HG03097 (cell line): ENCODE measurements around the gene TAAR6.
"Not testable (repeated sequence)": the region's sequence is repeated elsewhere in the genome, so short reads cannot be mapped to it uniquely, and the experiment has no call there.

Experiments
- ATAC-seq: cut with Tn5 transposase; IDR thresholded peaks from one replicate; pipeline ENCODE4 v1.9.1; 2021; ENCODE audit not compliant: unreplicated experiment, low FRiP score

The TAAR6 gene

DNA sequence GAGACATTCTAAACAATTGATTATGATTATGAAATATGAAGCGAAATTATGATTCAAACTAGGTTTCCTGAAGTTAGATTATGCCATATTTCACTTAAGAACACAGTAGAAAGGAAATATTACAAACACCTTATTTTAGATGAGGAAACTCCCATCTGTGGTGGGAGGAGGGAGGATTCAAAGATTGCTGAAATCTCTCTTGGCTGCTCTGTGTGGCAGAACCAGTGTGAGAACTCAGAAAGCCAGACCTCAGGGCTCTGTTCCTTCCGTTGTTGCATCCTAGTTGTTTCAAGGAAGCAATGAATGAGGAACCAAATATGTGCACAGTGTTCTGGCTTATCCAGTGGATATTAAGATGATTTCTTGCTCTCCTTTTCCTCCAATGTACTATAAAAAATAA lies 17.3 kb downstream of the TAAR6 start:
- no peak for ATAC-seq

DNA sequence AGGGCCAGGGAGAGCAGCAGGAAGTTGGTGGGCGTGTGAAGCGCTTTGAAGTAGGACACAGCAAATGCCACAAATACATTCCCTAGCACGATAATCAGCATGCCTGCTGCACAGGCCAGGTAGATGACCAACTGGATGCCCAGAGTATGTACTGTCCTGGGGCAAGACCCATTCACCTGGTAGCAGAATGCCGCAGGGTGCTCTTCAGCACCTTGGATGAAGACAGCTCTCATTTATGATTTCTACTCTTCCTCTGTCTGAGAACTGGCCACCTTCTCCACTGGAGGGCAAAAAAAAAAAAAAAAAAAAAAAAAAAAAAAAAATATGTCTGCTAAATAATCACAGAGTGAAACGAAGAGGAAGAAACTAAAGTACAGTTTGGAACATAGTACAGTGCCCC lies 19.3 kb downstream of the TAAR6 start, which contains the start of gene TAAR5:
TSS of gene TAAR5 (minus strand) at position 288 of the 400 bp plus-strand sequence. CDS start at position 233, 55 bp downstream.
- ATAC-seq = no peak

DNA sequence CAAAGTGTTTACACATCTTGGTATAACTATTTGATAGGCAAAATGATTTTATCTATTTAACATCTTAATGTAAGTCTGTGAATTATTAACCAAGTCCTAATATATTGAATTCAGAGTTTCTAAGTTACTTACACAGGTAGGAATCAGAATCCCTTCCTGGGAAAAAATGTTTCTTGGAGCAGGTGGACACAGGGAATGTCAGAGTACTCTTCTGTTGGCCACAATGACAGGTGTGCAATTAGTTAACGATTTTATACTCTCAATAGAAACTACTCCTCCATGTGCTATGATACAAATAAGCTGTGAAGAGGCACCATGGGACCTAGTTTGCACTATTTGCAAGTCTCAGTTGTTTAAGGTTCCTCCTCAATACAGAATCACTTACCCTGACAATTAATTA lies 20.2 kb downstream of the TAAR6 start:
- ATAC-seq = no peak

DNA sequence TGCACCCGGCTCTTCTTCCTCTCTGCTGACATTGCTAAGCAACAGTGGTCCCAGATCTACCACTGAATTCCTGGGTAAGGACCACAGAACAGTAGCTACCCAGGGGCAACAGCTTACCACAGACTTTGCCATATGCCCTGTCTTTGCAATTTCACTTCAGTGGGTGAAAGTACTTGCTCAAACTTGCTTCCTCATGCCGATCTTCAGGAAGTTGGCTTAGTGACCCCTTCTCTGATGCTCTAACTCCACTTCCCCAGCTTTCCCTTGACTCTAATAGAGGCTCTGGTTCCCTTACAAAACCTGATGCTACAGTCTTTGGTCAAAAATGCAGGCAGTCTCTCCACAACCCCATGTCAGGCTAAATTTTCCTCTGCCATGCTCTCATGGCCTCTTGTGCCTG lies 22.7 kb downstream of the TAAR6 start:
- ATAC-seq = no peak

DNA sequence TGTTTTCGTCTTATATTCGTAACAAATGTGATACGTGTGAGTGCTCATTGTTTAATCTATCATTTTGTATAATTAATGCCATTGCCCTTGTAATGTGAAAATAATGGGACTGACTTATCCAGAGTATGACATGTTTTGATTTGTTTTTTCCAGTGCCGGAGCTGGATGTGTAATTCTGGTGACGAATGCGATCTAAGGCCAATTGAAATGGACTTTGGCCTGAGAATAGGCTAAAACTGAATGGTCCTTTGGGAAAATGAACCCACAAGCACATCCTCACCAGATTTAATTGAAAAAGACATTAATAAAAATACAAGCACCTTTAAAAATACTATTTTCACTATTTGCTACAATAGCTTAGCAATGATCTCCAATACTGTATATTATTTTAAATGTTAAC lies 26.1 kb downstream of the TAAR6 start:
- no peak for ATAC-seq

DNA sequence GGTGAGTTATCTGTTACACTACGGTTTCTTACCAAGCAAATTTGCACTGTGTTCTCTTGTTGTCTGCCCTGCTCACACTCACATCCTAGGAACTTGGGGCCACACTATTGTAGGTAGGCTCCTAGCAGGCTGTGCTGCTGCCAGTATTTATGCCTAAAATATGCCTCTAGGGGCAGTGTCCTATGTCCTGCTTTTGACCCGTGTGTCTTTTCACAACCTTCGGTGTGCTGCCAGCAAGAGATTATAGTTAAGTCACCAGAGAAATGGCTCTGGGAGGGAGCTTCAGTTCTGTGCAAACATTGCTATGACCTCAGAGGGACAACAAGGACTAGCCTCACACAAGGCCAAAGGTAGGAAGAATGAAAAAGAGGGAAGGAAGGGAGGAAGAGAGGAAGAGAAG lies 28.4 kb downstream of the TAAR6 start:
- peak; percentile 73 for ATAC-seq

DNA sequence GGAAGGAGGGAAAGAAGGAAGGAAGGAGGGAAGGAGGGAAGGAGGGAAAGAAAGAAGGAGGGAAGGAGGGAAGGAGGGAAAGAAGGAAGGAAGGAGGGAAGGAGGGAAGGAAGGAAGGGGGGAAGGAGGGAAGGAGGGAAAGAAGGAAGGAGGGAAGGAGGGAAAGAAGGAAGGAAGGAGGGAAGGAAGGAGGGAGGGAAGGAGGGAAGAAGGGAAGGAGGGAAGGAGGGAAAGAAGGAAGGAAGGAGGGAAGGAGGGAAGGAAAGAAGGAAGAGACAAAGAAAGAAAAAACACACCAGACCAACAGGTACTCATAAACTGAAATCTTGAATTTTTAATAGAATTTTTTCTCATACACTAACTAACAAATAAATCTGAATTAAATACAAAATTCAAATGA lies 30.8 kb downstream of the TAAR6 start:
- ATAC-seq = not testable (repeated sequence)

DNA sequence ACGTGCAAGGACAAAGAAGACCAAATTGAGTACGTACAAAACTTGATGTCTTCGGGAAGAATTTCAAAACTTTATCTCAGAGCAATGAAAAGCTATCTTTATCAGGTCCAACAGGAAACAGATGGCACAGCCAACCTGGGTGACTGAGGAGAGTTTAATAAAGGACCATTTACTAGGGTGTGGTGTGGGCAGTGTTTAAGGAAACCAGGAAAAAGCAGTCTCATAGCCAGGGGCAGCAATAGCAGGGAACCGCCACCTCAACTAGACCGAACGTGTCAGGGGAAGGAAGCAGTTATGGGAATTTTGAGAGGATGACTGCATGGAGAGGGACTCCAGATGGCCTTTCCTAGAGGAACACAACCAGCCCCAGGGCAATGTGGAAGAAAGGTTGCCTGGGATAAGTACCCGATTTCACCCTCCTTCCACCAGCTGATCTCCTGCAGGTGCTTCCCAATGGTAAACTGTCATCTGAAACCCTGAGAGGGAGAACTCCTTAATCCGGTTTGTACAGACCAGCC lies 34.6 kb downstream of the TAAR6 start:
- ATAC-seq = no peak

DNA sequence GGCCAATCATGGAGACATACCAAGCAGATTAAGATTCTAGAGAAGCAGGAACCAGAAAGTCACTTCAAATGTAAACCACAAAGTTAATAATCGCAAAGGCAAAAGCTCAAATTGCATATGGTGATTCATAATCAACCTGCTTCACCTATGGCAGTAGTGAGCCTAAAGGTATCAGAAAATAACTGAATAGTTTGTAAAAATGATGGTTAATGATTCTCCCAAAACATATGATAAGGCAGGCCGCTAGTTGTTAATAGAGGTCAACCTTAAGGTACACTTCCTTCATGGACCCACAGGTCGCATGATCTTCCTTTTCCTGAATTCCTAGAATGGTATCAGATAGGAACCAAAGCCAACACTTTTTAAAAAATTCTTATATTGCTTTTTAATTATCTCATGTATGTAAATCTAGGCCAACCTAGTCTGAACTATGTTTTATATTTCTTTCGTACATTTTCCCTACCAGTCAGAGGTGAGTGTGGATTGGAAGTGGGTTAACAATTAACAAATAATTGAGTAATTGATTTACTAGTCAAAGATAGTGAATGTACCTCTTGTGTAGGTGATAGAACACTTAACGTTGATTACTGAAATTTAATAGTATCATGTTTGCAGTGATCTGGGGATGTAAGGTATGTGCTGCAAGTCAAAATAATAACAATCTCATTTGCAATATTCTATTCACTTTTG lies 37.6 kb downstream of the TAAR6 start:
- peak; percentile 67 for ATAC-seq

DNA sequence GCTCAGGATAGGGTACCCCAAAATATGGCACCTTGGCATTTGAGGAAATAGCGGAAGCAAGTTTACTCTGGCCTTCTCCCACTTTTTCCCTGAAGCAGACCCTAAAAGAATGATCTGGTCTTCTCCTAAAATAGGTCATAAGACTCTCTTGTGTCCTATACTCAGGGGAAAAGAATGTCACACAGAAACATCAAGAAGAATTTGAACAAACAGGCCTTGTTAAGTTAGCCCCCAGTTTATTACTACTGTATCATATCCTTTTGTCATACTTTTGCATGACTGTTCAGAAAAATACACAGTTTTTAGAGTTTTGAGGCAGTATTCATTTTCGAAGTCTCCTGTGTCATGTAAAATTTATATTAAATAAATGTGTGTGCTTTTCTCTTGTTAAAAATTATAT lies 41.5 kb downstream of the TAAR6 start:
- ATAC-seq = no peak

DNA sequence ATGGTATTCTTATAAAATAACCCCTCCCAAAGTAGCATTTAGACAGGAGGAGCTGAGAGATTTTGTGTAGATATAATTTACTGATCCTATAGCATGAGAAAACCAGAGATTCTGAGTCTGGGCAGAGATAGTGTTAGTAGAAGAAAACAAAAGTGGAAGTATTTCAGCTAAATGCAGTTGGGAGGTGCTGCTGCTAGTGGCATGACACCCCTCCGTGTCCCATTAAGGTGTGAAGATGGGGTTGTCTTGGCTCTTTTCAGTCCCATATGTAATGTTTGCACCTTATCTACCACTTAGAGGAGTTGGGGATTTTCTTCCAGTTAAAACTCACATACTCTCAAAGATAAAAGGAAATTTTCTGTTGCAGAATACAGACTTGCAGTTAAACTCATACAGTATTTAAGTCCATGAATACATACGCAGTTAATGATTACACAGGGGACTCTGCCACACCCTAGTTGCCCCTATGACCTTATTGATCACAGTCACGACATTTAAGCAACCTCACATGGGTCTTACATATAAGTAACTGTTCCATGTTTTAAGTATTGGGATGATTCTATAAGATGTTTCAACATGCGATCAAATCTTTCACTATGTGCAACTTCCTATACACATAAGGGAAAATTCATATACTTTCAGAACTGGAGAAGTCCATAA lies 42.5 kb downstream of the TAAR6 start:
- ATAC-seq = peak; percentile 52

DNA sequence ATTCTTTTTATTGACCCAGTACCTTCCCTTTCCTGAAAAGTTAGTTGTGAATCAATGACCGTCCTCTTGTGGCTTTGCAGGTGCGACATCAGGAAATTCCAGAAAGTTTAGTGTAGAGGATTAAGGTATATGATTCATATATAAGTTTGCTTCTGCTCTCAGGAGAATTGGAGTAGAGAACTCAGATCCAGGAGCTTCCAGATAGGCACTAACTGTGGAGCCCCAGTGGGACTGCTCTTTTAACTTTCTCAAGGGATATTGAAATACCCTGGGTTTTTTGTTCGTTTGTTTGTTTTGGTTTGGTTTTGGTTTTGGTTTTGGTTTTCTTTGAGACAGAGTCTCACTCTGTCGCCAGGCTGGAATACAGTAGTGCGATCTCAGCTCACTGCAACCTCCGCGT lies 44.4 kb downstream of the TAAR6 start:
- no peak for ATAC-seq

DNA sequence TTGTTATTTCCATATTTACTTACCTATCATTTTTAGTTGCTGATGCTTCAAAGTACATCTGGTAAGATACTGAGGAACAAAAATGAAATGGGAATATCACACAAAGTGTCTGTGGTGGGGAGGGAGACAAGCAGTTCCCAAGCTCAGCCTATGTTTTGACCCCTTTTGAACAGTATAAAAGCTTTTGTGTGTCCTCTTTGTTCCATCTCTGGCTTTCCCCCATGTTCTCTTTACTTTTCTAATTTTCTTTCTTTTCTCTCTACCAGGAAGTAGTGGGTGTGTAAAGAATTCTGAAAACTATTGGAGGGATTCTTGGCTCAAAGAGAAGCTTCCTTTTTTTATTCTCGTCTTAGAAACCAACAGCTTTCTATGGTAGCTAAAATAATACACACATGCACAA lies 46.6 kb downstream of the TAAR6 start:
- ATAC-seq = no peak
